Ovary (tissue), 9 donors: ENCODE data around the gene MZF1. TPM values are rescaled to one million over a fixed set of nuclear protein-coding genes. Genes with fewer than 3 reads are reported as not detected.

ENCODE experiments used
- DNase-seq, 5 donors: peaks; one replicate each; pipeline ENCODE4 v3.0.0-alpha.2; 2019 to 2020
- H3K27ac ChIP-seq, 2 donors: fragments of 200-600 bp; one replicate each; pipeline versions ENCODE4 v1.5.1 to v1.8.0; 2019 to 2022
- H3K27me3 ChIP-seq: fragments of 200-600 bp; one replicate; pipeline ENCODE4 v1.8.0; 2022
- H3K36me3 ChIP-seq: fragments of 200-600 bp; sonication (generic); one replicate; pipeline ENCODE4 v1.5.1; 2019
- H3K4me1 ChIP-seq: one replicate; pipeline ENCODE4 v1.8.1; 2013; ENCODE audit warnings: mild to moderate bottlenecking, moderate library complexity; ENCODE audit not compliant: insufficient read depth
- H3K4me3 ChIP-seq: fragments of 200-600 bp; sonication (generic); one replicate; pipeline ENCODE4 v1.5.1; 2017
- H3K9me3 ChIP-seq, 2 donors: fragments of 200-600 bp in 1 of 2; sonication (generic) in 1 of 2; one replicate each; pipeline versions ENCODE4 v1.5.1 to v1.8.1; 2013 to 2019; ENCODE audit warnings: mild to moderate bottlenecking in 1 of 2, moderate library complexity in 1 of 2
- CTCF ChIP-seq, 3 donors: fragments of 450-650 bp in 2 of 3; fragments of 200-600 bp in 1 of 3; IDR thresholded peaks; one replicate each; pipeline versions ENCODE4 v1.5.1 to v1.8.0; 2016 to 2022; ENCODE audit warnings: antibody characterized with exemption in 3 of 3, mild to moderate bottlenecking in 1 of 3
- EP300 ChIP-seq: sonication (generic); formaldehyde crosslinking; IDR thresholded peaks from one replicate; pipeline ENCODE4 v1.6.1; 2017; ENCODE audit warnings: antibody characterized with exemption
- POLR2A ChIP-seq: fragments of 450-650 bp; IDR thresholded peaks from one replicate; pipeline ENCODE4 v1.6.1; 2017; ENCODE audit warnings: antibody characterized with exemption, mild to moderate bottlenecking, moderate library complexity
- WGBS, 3 donors: extraction: QIAGEN DNeasy Blood & Tissue Kit in 1 of 3; methylation state at CpG; one replicate each; pipeline versions ENCODE4 v1.1.5 to v1.1.7; 2013 to 2017; 5-methylcytosine and 5-hydroxymethylcytosine counted together
- intact Hi-C, 4 donors: fragments of 100-400 bp; cut with DNase I; formaldehyde crosslinking; loops; one replicate each; pipeline versions ENCODE4 v1.11.0 to v1.15.1; 2022 to 2023
- polyA plus RNA-seq, 2 donors: library from polyadenylated mRNA; stranded (reverse); fragments of 200-250 nt in 1 of 2; fragments of 350-450 nt in 1 of 2; fragmentation: Illumina TruSeq in 1 of 2; extraction: RNeasy Lipid Tissue Mini Kit (QIAGEN cat#74804) in 1 of 2; gene quantifications; one replicate each; pipeline ENCODE4 v1.2.3, GENCODE V29; 2013 to 2014
- total RNA-seq, 7 donors: library from RNA; depleted of rRNA in 2 of 7; stranded (reverse); fragments of >200 nt in 2 of 7; fragmentation: NEBNext Ultra II Directional in 3 of 7; extraction: Animal tissue kit (Norgen Biotek cat#: 25700) in 3 of 7; gene quantifications; one replicate each; pipeline versions ENCODE4 v1.1.0 to v1.2.4, GENCODE V29; 2016 to 2023
- donor health status: DM: no; HTN: no; CAD: no; lungs with moderate emphysema.
- donor health status: DM: no; HTN: no; CAD: no.
- donor health status: Bipolar disorder and iron deficiency.
- donor health status: DM: yes; HTN: yes; CAD: no.
- donor health status: DM: no; HTN: no; CAD: no.
- donor health status: DM: yes; HTN: yes; CAD: no.

The MZF1 gene
- total and polyA plus RNA-seq, 9 donors: 10.8 to 48.0 (median 30.6) TPM

- Histone ChIP-seq H3K4me1 (peaks cover 14% of the 10 kb centered on the region), H3K9me3 (no peaks in the 10 kb centered on the region), H3K27ac (no peak overlapping the region), H3K4me3 (no peak overlapping the region), H3K36me3 (no peaks in the 10 kb centered on the region), H3K27me3 (no peaks in the 10 kb centered on the region)
- 90% methylated on average over 18 of the region's 18 CpGs for WGBS, 3 donors
- TF ChIP-seq POLR2A (no peak), EP300 (no peak), CTCF (IDR thresholded peaks at IDR 0.05) (no peak)
- DNase-seq: no peak
- intact Hi-C loops: no loop called here
These were observed 21.3 kb downstream of the MZF1 start for GRCh38 chr19:58551577-58552471.

GRCh38 chr19:58551123-58551497, 22.0 kb downstream of the MZF1 start:
- no peaks in the 10 kb centered on the region for H3K9me3 ChIP-seq
- H3K36me3 ChIP-seq: no peaks in the 10 kb centered on the region
- intact Hi-C loops: no loop called here
- H3K4me3 ChIP-seq: no peak overlapping the region
- TF ChIP-seq POLR2A: no peak
- no peak for TF ChIP-seq EP300
- TF ChIP-seq CTCF (IDR thresholded peaks at IDR 0.05): no peak
- peaks cover 17% of the 10 kb centered on the region for H3K4me1 ChIP-seq
- no peak overlapping the region for H3K27ac ChIP-seq
- DNase-seq: no peak
- WGBS, 3 donors: 4 to 35% (median 11%) methylated on average over 1 of the region's 1 CpG
- H3K27me3 ChIP-seq: no peaks in the 10 kb centered on the region

DNA sequence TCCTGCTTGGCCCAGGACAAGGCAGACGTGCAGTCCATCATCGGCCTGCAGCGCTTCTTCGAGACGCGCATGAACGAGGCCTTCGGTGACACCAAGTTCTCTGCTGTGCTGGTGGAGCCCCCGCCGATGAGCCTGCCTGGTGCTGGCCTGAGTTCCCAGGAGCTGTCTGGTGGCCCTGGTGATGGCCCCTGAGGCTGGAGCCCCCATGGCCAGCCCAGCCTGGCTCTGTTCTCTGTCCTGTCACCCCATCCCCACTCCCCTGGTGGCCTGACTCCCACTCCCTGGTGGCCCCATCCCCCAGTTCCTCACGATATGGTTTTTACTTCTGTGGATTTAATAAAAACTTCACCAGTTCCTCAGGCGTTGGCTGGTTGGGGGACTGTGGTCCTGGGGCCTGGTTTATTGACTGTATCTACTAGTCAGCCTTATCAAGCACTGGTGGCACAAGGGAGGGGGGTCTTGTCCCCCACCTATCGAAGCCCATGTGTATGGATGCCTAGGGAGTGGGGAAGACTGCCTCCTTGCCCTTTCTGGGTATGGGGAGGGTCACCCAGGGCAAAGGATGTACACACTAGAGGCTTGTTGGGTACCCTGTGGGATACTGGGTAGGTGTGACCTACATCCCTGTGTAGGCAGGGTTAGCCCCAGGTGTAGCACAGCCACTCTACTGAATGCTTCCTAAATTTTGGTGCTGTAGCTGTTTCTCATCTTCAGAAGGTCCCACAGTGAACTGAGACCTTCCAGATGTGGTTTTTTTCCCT, 22.6 kb downstream of the MZF1 start:
- Histone ChIP-seq H3K27ac (no peak overlapping the region), H3K36me3 (no peaks in the 10 kb centered on the region), H3K4me1 (peaks cover 21% of the 10 kb centered on the region), H3K27me3 (no peaks in the 10 kb centered on the region), H3K4me3 (no peak overlapping the region), H3K9me3 (no peaks in the 10 kb centered on the region)
- no peak for DNase-seq
- no peak for TF ChIP-seq EP300
- TF ChIP-seq CTCF (IDR thresholded peaks at IDR 0.05): no peak
- no peak for TF ChIP-seq POLR2A
- intact Hi-C loops: no loop called here
- 77 to 82% (median 78%) methylated on average over 13 of the region's 13 CpGs for WGBS, 3 donors

GRCh38 chr19:58549664-58550361, 23.3 kb downstream of the MZF1 start:
- DNase-seq: no peak
- H3K27ac ChIP-seq: no peak overlapping the region
- no peak overlapping the region for H3K4me3 ChIP-seq
- H3K27me3 ChIP-seq: no peaks in the 10 kb centered on the region
- intact Hi-C loops: no loop called here
- no peaks in the 10 kb centered on the region for H3K36me3 ChIP-seq
- WGBS, 3 donors: 77 to 81% (median 78%) methylated on average over 11 of the region's 11 CpGs
- H3K9me3 ChIP-seq: no peaks in the 10 kb centered on the region
- no peak for TF ChIP-seq CTCF (IDR thresholded peaks at IDR 0.05)
- no peak for TF ChIP-seq POLR2A
- TF ChIP-seq EP300: no peak
- peaks cover 21% of the 10 kb centered on the region for H3K4me1 ChIP-seq
